GM19467 (cell line): Measurements from ENCODE around the gene CHD5.
"Not testable (repeated sequence)": the region's sequence is repeated elsewhere in the genome, so short reads cannot be mapped to it uniquely, and the experiment has no call there.

Experiments used
- ATAC-seq: cut with Tn5 transposase; IDR thresholded peaks from one replicate; pipeline ENCODE4 v1.9.1; 2021; ENCODE audit warnings: mild to moderate bottlenecking, moderate library complexity; ENCODE audit not compliant: unreplicated experiment

Gene CHD5

GRCh38 chr1:6180268-6180706 is at the start of gene CHD5:
Gene CHD5, minus strand, starts transcription at chr1:6180321. Its CDS starts 298 bp downstream, at chr1:6180023.
- no peak for ATAC-seq

- ATAC-seq: no peak
Measured at GRCh38 chr1:6225651-6226050, 45.5 kb upstream of the CHD5 start.

- ATAC-seq: no peak
Measured at GRCh38 chr1:6224718-6225117, 44.6 kb upstream of the CHD5 start.

GRCh38 chr1:6223617-6224016 is 43.5 kb upstream of the CHD5 start:
- ATAC-seq: no peak

GRCh38 chr1:6222636-6223035 is 42.5 kb upstream of the CHD5 start:
- no peak for ATAC-seq

- no peak for ATAC-seq
Measured at GRCh38 chr1:6221210-6221784, 41.2 kb upstream of the CHD5 start.

GRCh38 chr1:6220236-6220635 is 40.1 kb upstream of the CHD5 start:
- no peak for ATAC-seq

- not testable (repeated sequence) for ATAC-seq
Measured at GRCh38 chr1:6219641-6220040, 39.5 kb upstream of the CHD5 start.

GRCh38 chr1:6218375-6219164 is 38.4 kb upstream of the CHD5 start:
- no peak for ATAC-seq

- no peak for ATAC-seq
Measured at GRCh38 chr1:6212193-6212959, 32.3 kb upstream of the CHD5 start.

GRCh38 chr1:6211731-6212130 is 31.6 kb upstream of the CHD5 start:
- ATAC-seq: no peak

GRCh38 chr1:6210591-6211355 is 30.7 kb upstream of the CHD5 start:
- ATAC-seq: no peak

- ATAC-seq: no peak
Measured at GRCh38 chr1:6209661-6210580, 29.8 kb upstream of the CHD5 start.

- ATAC-seq: no peak
Measured at GRCh38 chr1:6208723-6209660, 28.9 kb upstream of the CHD5 start.

- no peak for ATAC-seq
Measured at GRCh38 chr1:6207921-6208320, 27.8 kb upstream of the CHD5 start.

GRCh38 chr1:6207075-6207885 is 27.2 kb upstream of the CHD5 start:
- no peak for ATAC-seq

- ATAC-seq: no peak
Measured at GRCh38 chr1:6206520-6206855, 26.4 kb upstream of the CHD5 start.

- peak; percentile 48 for ATAC-seq
Measured at GRCh38 chr1:6205849-6206519, 25.9 kb upstream of the CHD5 start, which contains the start of gene RNF207. Gene RNF207, plus strand, starts transcription at chr1:6206119. Its CDS starts 417 bp downstream, at chr1:6206536.
